GM10266 (cell line): ENCODE data around the gene CEP95.

ENCODE experiments used
- DNase-seq: peaks from one replicate; pipeline ENCODE4 v3.0.0; 2012; ENCODE audit errors: extremely low spot score
- TF ChIP-seq, protein P1 (sequence below): IDR thresholded peaks from 2 replicates; pipeline ENCODE4 v1.5.1; 2012; ENCODE audit warnings: mild to moderate bottlenecking, low read depth; ENCODE audit not compliant: control insufficient read depth, insufficient read depth; ENCODE audit errors: missing control alignments

CEP95 gene

DNA sequence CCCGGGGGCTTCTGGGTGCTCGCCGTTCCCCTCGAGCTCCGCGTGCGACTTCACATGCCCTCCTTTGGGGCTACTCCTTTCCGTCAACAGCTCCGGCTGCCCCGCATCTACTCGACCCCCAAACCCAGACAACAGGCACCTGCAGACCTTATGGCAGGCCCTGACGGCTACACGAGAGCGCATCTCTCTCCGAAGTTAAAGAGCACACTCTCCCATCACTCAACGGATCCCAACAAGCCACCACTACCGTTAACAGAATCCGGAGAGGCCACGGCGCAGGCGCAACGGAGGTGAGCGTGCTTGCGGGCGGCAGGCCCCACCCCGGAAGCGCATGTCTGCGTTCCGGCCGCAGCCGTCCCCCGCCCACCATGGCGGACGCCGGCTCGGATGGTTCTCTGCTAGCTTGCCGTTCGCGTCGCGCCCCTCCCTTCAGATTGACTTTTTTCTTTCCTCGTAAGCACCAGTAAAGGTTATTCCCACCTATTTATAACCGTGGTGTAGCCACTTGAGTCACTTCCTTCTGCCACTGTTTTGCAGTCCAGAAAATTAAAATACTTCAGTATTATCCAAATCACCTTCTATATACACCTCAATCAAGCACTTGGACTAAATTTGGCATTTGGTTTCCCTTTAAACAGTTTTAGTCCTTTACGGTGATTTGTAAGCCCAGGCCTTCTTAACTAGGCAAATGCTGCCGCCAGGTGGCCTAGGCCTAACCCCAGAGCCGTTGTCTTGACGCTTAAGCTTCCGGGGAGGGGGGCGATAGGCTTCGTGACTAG is 9.8 kb upstream of the CEP95 start, which contains the start of gene POLG2:
POLG2 (minus strand) TSS at position 269 of the 779 bp plus-strand sequence; CDS start at position 183, 86 bp downstream.
- TF ChIP-seq, protein P1, sequence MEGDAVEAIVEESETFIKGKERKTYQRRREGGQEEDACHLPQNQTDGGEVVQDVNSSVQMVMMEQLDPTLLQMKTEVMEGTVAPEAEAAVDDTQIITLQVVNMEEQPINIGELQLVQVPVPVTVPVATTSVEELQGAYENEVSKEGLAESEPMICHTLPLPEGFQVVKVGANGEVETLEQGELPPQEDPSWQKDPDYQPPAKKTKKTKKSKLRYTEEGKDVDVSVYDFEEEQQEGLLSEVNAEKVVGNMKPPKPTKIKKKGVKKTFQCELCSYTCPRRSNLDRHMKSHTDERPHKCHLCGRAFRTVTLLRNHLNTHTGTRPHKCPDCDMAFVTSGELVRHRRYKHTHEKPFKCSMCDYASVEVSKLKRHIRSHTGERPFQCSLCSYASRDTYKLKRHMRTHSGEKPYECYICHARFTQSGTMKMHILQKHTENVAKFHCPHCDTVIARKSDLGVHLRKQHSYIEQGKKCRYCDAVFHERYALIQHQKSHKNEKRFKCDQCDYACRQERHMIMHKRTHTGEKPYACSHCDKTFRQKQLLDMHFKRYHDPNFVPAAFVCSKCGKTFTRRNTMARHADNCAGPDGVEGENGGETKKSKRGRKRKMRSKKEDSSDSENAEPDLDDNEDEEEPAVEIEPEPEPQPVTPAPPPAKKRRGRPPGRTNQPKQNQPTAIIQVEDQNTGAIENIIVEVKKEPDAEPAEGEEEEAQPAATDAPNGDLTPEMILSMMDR: peak; percentile 67
- DNase-seq: peak; percentile 88

DNA sequence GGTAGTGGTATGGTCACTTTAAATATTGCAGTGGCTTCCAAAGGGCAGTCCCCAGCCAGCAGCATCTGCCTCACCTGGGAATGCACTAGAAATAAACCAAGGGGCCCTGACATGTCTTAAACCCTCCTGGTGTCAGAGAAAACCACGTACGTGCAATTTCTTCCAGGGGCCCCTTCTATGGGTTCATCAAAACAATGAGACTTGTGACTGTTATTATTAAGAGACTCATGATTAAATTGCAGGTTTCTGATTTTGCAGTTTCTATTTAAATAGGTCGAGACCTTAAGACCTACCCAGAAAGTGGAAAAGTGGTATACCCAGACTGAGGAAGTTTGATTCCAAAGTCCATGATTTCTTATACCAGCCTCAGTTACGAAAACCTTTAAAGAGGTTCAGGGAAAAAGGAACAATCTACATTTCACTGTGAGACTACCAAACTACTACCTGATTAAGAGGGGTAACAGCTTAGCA is 9.2 kb upstream of the CEP95 start:
- TF ChIP-seq, protein P1: no peak
- peak; percentile 33 for DNase-seq

DNA sequence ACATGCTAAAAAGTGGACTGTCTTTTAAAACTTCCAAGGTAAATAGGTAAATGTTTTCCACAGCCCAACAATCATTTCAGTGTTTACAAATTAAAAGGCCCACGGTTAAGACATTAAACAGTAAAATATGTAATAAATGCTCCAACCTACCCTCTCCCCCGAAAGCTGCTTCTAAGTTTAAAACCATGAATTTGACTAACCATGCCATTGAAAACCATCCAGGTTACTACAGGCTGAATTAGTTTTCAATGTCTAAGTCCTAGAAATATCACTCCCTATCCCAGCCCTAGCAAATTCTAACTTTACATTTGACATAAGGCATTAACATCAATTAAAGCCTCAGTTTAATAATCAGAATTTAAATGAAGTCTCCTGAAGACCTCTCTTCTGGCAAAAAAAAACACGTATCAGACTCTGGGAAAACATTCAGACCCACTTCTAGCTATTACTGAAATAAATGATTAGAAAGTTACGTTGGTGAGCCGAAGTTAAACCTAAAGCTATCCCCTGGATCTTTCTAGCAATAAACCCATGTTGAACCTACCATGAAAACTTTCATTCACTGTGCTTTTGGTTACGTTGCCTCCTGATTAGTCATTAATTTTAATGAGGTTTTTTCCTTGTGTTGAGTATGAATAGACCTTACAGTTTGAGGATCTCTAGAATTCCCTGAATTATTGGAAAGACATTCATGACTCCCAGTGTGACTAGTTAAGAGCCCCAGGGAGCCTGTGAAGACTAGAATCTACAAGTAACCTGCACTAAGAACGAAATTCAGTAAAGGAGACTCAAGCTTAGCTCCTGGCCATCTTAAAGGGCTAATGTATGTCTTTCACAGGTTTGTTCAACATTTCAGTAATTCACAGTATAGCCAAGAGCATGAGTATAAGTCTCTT is 8.2 kb upstream of the CEP95 start:
- TF ChIP-seq, protein P1: no peak
- no peak for DNase-seq

DNA sequence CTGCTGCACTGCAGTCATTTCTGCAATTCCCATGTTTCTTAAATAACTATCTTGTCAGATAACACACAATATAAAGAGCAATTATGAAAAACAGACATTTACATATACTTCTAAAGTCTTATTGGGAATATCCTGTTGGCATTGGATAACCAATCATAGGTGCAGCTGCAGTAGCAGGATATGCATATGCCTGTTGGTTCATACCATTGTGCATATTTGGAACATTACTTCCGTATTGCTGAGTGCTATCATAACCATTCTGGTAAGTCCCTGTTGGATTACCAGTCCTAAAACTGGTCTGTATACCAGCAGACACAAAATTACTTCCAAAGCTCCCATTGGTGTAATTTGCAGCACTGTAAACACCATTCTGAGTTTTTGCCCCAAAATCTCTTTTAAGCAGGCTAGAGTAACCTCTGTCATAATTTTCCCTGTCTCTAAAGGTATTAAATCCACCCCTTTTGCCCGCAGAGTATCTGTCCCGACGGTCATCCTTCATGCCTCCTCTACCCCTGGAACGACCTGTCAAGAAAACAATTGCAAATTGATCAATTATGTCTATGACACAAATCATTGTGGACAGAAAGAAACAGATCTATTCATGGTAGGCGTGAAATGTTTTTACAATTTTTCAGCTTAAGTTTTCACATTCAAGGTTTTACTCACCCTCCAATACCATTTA is 6.8 kb upstream of the CEP95 start:
- TF ChIP-seq, protein P1: no peak
- DNase-seq: no peak

DNA sequence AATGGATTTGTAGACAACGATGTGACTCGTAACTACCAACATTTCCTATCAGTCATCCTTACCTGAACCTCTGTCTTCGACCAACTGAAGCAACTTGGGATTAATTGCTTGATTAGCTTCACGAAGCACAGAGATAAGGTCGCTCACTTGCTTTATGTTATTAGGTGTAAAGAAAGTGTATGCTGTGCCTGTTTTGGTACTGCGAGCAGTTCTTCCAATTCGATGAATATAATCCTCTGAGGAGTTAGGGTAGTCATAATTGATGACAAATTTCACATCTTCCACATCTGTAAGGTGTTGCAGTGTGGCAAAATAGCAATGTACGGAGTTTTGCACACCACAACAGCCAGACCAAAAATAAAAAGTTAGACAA is 6.3 kb upstream of the CEP95 start:
- no peak for DNase-seq
- TF ChIP-seq, protein P1: no peak

DNA sequence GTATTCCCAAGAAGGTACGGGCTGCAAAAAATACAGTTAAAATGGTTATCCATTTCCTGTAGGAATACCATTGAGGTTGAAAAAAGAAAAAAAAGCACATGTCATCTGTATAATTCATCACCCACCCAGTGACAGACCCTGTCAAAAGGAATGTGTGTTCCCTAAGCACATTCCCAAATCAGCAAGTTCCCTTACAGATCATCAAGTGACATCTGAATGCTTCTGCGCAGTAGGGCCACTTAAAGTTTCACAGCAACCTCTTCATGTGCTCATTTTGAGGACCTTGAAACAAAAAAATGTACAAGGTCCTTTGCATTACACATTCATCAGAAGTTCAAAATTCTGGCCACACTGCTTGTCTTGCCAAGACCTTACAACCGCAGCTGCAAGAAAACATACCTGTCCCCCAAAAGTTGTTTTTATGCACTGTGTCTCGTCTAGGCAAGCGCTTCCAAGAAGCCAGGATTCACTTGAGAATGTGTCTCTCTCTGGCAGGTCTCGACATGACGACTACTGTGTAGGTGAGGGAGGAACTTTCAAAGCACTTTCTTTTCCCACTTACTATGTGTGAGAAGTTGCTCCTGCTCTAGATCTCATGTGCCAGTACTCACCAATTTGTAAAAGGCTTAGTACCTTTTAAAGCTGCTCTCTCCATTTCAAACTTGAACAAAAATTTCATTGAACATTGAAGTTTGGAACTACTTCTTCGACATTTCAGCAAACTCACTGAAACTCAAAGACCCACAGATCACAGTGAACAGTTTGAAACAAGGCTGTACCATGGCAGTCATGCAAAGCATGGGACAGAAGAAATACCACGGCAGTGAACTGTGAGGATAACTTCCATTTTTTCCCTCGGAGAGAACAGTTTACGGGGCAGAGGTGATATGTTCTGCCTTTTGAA is 5.7 kb upstream of the CEP95 start:
- DNase-seq: no peak
- TF ChIP-seq, protein P1: no peak
